IMR-90 (cell line): ENCODE measurements around the gene POU4F1. TPM values are rescaled to one million over a fixed set of nuclear protein-coding genes. Genes with fewer than 3 reads are reported as not detected.
A peak's percentile ranks its signal among the peaks of the same experiment; 100 is the strongest.

Source experiments
- ATAC-seq: fragments of 200-7000 bp; cut with Tn5 transposase; 2 replicates; pipeline ENCODE4 v1.9.1; 2020; ENCODE audit warnings: low read depth, mild to moderate bottlenecking, moderate library complexity
- BruUV-seq: library from RNA; stranded (reverse); fragments of 400-500 nt; replicated peaks from 2 replicates; lab custom pipeline; 2021; lab: Mats Ljungman, UMichigan
- CTCF ChIA-PET: fragments of 300-600 bp; formaldehyde crosslinking; extraction: SDS; loops from one replicate; lab custom pipeline; 2021; ENCODE audit warnings: antibody characterized with exemption; lab: Yijun Ruan, JAX
- POLR2A ChIA-PET: fragments of 300-600 bp; sonication (Branson Sonifier 250); formaldehyde crosslinking; loops from one replicate; lab custom pipeline; 2022; ENCODE audit warnings: antibody characterized with exemption; ENCODE audit not compliant: unreplicated experiment; lab: Charles Lee
- DNase-seq: peaks from one replicate; pipeline ENCODE4 v3.0.0; 2013
- H2AFZ ChIP-seq: replicated peaks from 2 replicates; pipeline ENCODE3; 2013; ENCODE audit warnings: low read length, mild to moderate bottlenecking; ENCODE audit not compliant: poor library complexity
- H2AK5ac ChIP-seq: 2 replicates; pipeline ENCODE4 v1.6.1; 2013; ENCODE audit warnings: low read depth, low read length, inconsistent platforms
- H2AK9ac ChIP-seq: replicated peaks from 2 replicates; pipeline ENCODE3; 2013; ENCODE audit warnings: mild to moderate bottlenecking, low read depth, low read length, moderate library complexity; ENCODE audit not compliant: poor library complexity
- H2BK120ac ChIP-seq: 2 replicates; pipeline ENCODE4 v1.6.1; 2013; ENCODE audit warnings: low read depth, low read length, inconsistent platforms
- H2BK15ac ChIP-seq: 3 replicates; pipeline ENCODE4 v1.6.1; 2013; ENCODE audit warnings: low read depth, low read length, inconsistent platforms
- H2BK20ac ChIP-seq: 2 replicates; pipeline ENCODE4 v1.6.1; 2013; ENCODE audit warnings: low read depth, mild to moderate bottlenecking, inconsistent platforms, low read length, moderate library complexity
- H2BK5ac ChIP-seq: 2 replicates; pipeline ENCODE4 v1.6.1; 2013; ENCODE audit warnings: mild to moderate bottlenecking, low read depth, low read length, inconsistent platforms; ENCODE audit not compliant: poor library complexity, severe bottlenecking
- H3K14ac ChIP-seq: replicated peaks from 2 replicates; pipeline ENCODE4 v1.6.1; 2013; ENCODE audit warnings: low read depth, low read length, inconsistent platforms
- H3K18ac ChIP-seq: 2 replicates; pipeline ENCODE4 v1.6.1; 2013; ENCODE audit warnings: low read depth, low read length, control low read depth
- H3K23ac ChIP-seq: 2 replicates; pipeline ENCODE4 v1.6.1; 2013; ENCODE audit warnings: low read depth, low read length, inconsistent platforms
- H3K27ac ChIP-seq: 2 replicates; pipeline ENCODE4 v1.5.1; 2013; ENCODE audit warnings: mild to moderate bottlenecking, control low read depth, low read length; ENCODE audit not compliant: insufficient read depth
- H3K27me3 ChIP-seq: 2 replicates; pipeline ENCODE4 v1.6.1; 2013; ENCODE audit warnings: low read length; ENCODE audit not compliant: control insufficient read depth, insufficient read depth
- H3K36me3 ChIP-seq: 2 replicates; pipeline ENCODE4 v1.6.1; 2013; ENCODE audit warnings: low read length, mixed read lengths; ENCODE audit not compliant: control insufficient read depth, insufficient read depth
- H3K4ac ChIP-seq: 2 replicates; pipeline ENCODE4 v1.6.1; 2013; ENCODE audit warnings: low read depth, low read length, inconsistent platforms
- H3K4me1 ChIP-seq: 2 replicates; pipeline ENCODE4 v1.6.1; 2013; ENCODE audit warnings: low read length, mixed read lengths; ENCODE audit not compliant: control insufficient read depth, insufficient read depth
- H3K4me2 ChIP-seq: 2 replicates; pipeline ENCODE4 v1.6.1; 2013; ENCODE audit warnings: low read depth, mild to moderate bottlenecking, control low read depth, low read length, moderate library complexity
- H3K4me3 ChIP-seq: 2 replicates; pipeline ENCODE4 v1.5.1; 2013; ENCODE audit warnings: low read depth, mild to moderate bottlenecking, control low read depth, low read length, moderate library complexity; ENCODE audit not compliant: insufficient read depth
- H3K56ac ChIP-seq: 2 replicates; pipeline ENCODE4 v1.6.1; 2013; ENCODE audit warnings: low read length, inconsistent platforms; ENCODE audit not compliant: insufficient read depth; ENCODE audit errors: extremely low read depth
- H3K79me1 ChIP-seq, 2 experiments: 2 replicates each; pipeline ENCODE4 v1.6.1; 2013; ENCODE audit warnings: low read length in 2 of 2, inconsistent platforms in 1 of 2, low read depth in 1 of 2
- H3K9ac ChIP-seq: 2 replicates; pipeline ENCODE4 v1.6.1; 2013; ENCODE audit warnings: low read depth, low read length, control low read depth
- H3K9me1 ChIP-seq: 2 replicates; pipeline ENCODE4 v1.6.1; 2013; ENCODE audit warnings: low read length, inconsistent platforms; ENCODE audit not compliant: insufficient read depth
- H3K9me3 ChIP-seq: 2 replicates; pipeline ENCODE4 v1.6.1; 2013; ENCODE audit warnings: low read length; ENCODE audit not compliant: control insufficient read depth, insufficient read depth
- H4K20me1 ChIP-seq: 2 replicates; pipeline ENCODE4 v1.6.1; 2013; ENCODE audit warnings: low read length, inconsistent platforms; ENCODE audit not compliant: insufficient read depth
- H4K5ac ChIP-seq: 2 replicates; pipeline ENCODE4 v1.6.1; 2013; ENCODE audit warnings: mild to moderate bottlenecking, low read depth, low read length, control low read depth
- H4K8ac ChIP-seq, 2 experiments: 2 replicates each; pipeline ENCODE4 v1.6.1; 2013; ENCODE audit warnings: low read depth in 2 of 2, low read length in 2 of 2, control low read depth in 1 of 2, inconsistent platforms in 1 of 2
- H4K91ac ChIP-seq: 2 replicates; pipeline ENCODE4 v1.6.1; 2013; ENCODE audit warnings: low read depth, low read length, inconsistent platforms; ENCODE audit not compliant: insufficient read depth
- BHLHE40 ChIP-seq: fragments of 150-350 bp; IDR thresholded peaks from 2 replicates; pipeline ENCODE4 v1.6.1; 2016; ENCODE audit warnings: mild to moderate bottlenecking, low read depth, low read length
- CEBPB ChIP-seq: IDR thresholded peaks from 2 replicates; pipeline ENCODE4 v1.6.1; 2012; ENCODE audit warnings: low read depth, low read length, improper control_type of control experiment
- CHD1 ChIP-seq: IDR thresholded peaks from 2 replicates; pipeline ENCODE4 v1.6.1; 2012; ENCODE audit warnings: low read depth, low read length, improper control_type of control experiment
- CTCF ChIP-seq: conservative IDR thresholded peaks from 2 replicates; pipeline ENCODE4 v1.5.1; 2012; ENCODE audit warnings: mild to moderate bottlenecking, low read depth, low read length, improper control_type of control experiment
- ELK1 ChIP-seq: fragments of 150-350 bp; IDR thresholded peaks from 2 replicates; pipeline ENCODE4 v1.6.1; 2016; ENCODE audit warnings: low read depth, mild to moderate bottlenecking, low read length, moderate library complexity, borderline replicate concordance
- MAFK ChIP-seq: IDR thresholded peaks from 2 replicates; pipeline ENCODE4 v1.6.1; 2012; ENCODE audit warnings: low read depth, low read length, improper control_type of control experiment
- MAZ ChIP-seq: IDR thresholded peaks from 2 replicates; pipeline ENCODE4 v1.6.1; 2012; ENCODE audit warnings: low read depth, mild to moderate bottlenecking, low read length, improper control_type of control experiment, moderate library complexity, borderline replicate concordance
- MXI1 ChIP-seq: IDR thresholded peaks from 2 replicates; pipeline ENCODE4 v1.6.1; 2012; ENCODE audit warnings: low read depth, mild to moderate bottlenecking, low read length, moderate library complexity, borderline replicate concordance
- NFE2L2 ChIP-seq: fragments of 150-350 bp; IDR thresholded peaks from 2 replicates; pipeline ENCODE4 v1.6.1; 2016; ENCODE audit warnings: low read depth, mild to moderate bottlenecking, low read length
- POLR2A ChIP-seq: IDR thresholded peaks from 2 replicates; pipeline ENCODE4 v1.6.1; 2012; ENCODE audit warnings: mild to moderate bottlenecking, low read depth, low read length
- RCOR1 ChIP-seq: IDR thresholded peaks from 2 replicates; pipeline ENCODE4 v1.6.1; 2012; ENCODE audit warnings: mild to moderate bottlenecking, low read length, improper control_type of control experiment; ENCODE audit not compliant: insufficient replicate concordance
- RFX5 ChIP-seq: IDR thresholded peaks from 2 replicates; pipeline ENCODE4 v1.8.0; 2012; ENCODE audit warnings: low read depth, mild to moderate bottlenecking, low read length, moderate library complexity
- SMC3 ChIP-seq: fragments of 150-350 bp; IDR thresholded peaks from 2 replicates; pipeline ENCODE4 v1.6.1; 2016; ENCODE audit warnings: low read depth, mild to moderate bottlenecking, antibody characterized with exemption, low read length, moderate library complexity
- WGBS, 2 experiments: methylation state at CpG; one replicate each; pipeline versions ENCODE4 v1.1.5 to v1.1.7; 2013; ENCODE audit warnings: missing lambda C conversion rate in 2 of 2; ENCODE audit not compliant: insufficient read length in 1 of 2; ENCODE audit errors: extremely low coverage in 2 of 2; 5-methylcytosine and 5-hydroxymethylcytosine counted together
- dilution Hi-C: fragments of 300-500 bp; cut with HindIII; formaldehyde crosslinking; loops from one replicate; pipeline ENCODE4 v1.14.3; 2018; ENCODE audit warnings: low sequenced_read_pairs; ENCODE audit not compliant: unreplicated experiment
- in situ Hi-C: fragments of 300-500 bp; cut with MboI; formaldehyde crosslinking; loops from 3 replicates; pipeline ENCODE4 v1.14.3; 2019; ENCODE audit warnings: low sequenced_read_pairs, inconsistent platforms, mixed read lengths
- intact Hi-C: fragments of 100-400 bp; cut with micrococcal nuclease; formaldehyde crosslinking; loops from 2 replicates; pipeline ENCODE4 v1.10.0; 2022
- polyA plus RNA-seq, 3 experiments: library from polyadenylated mRNA; depleted of rRNA; stranded (reverse); fragments of >200 nt; gene quantifications; 2 replicates each; pipeline ENCODE4 v1.2.3, GENCODE V29; 2012; ENCODE audit warnings: low replicate concordance in 1 of 3
- total RNA-seq: library from RNA; depleted of rRNA; stranded (reverse); fragments of >200 nt; gene quantifications from 2 replicates; pipeline ENCODE4 v1.2.3, GENCODE V29; 2012

POU4F1 gene
- total and polyA plus RNA-seq, 2 of the 4 experiments (the other 2 are of a cell fraction), result 0.02 TPM; not detected in 1

- TF ChIP-seq NFE2L2 (no peak), CEBPB (no peak)
Measured at GRCh38 chr13:78596736-78597601, 6.4 kb downstream of the POU4F1 start (continued).

GRCh38 chr13:78596399-78596735, 7.0 kb downstream of the POU4F1 start:
- H2AK9ac ChIP-seq, result no peak overlapping the region
- H3K79me1 ChIP-seq, result no peaks in the 10 kb centered on the region
- ChIA-PET CTCF (interaction anchor here (1.3 kb wide), 1 partner anchor 11 kb away, joined by 3 read pairs; no protein-coding TSS in a partner anchor), POLR2A (no interaction called here)
- whole genome bisulfite sequencing, 2 experiments, result 0% methylated on average over 9 of the region's 22 CpGs; no CpG with 5 or more reads in 1 of the 2 experiments
- no TSS peak for BruUV-seq
- H2BK5ac ChIP-seq, result no peak overlapping the region
- no peaks in the 10 kb centered on the region for H3K36me3 ChIP-seq
- H3K4me1 ChIP-seq, result no peaks in the 10 kb centered on the region
- DNase-seq (no peak), ATAC-seq (0 out of 2 replicates have a peak, but pooled peaks have one; percentile 14)
- H3K14ac ChIP-seq, result no peak overlapping the region
- H3K4me2 ChIP-seq, result no peak overlapping the region; the same call in 1 of the 2 replicates
- no peak overlapping the region for H4K8ac ChIP-seq
- peaks cover 9% of the 10 kb centered on the region; the same call in 1 of the 2 replicates for H3K9me3 ChIP-seq
- no peak overlapping the region for H2BK15ac ChIP-seq
- H3K27me3 ChIP-seq, result peaks cover 82% of the 10 kb centered on the region
- no peak overlapping the region for H3K18ac ChIP-seq
- peaks cover 3% of the 10 kb centered on the region; the same call in 1 of the 2 replicates for H4K20me1 ChIP-seq
- no peak overlapping the region for H4K5ac ChIP-seq
- no peak overlapping the region for H2AK5ac ChIP-seq
- no peak overlapping the region for H3K56ac ChIP-seq
- peak overlapping the region; percentile 52 for H2AFZ ChIP-seq
- H3K27ac ChIP-seq, result no peak overlapping the region
- no peak overlapping the region for H3K4ac ChIP-seq
- H3K9me1 ChIP-seq, result no peaks in the 10 kb centered on the region
- intact Hi-C loops (no loop called here), in situ Hi-C loops (loop anchor here (25.0 kb wide), 1 partner anchor 459 kb away; no protein-coding TSS in a partner anchor), dilution Hi-C loops (no loop called here)
- H3K9ac ChIP-seq, result no peak overlapping the region
- H3K4me3 ChIP-seq, result no peak overlapping the region
- H4K91ac ChIP-seq, result no peak overlapping the region
- H2BK20ac ChIP-seq, result no peak overlapping the region
- H3K23ac ChIP-seq, result no peak overlapping the region
- no peak overlapping the region for H2BK120ac ChIP-seq
- TF ChIP-seq RFX5 (no peak), POLR2A (no peak), CEBPB (no peak), RCOR1 (no peak), MAZ (no peak), MAFK (no peak), ELK1 (no peak), MXI1 (no peak), CHD1 (no peak), CTCF (no peak), SMC3 (no peak), BHLHE40 (no peak)
